CD4-positive, alpha-beta T cell treated with Interferon gamma for 1 hour (primary cell): ENCODE measurements around the gene B4GALT7.

ENCODE experiments used
- DNase-seq: peaks from one replicate; pipeline ENCODE4 v3.0.0-alpha.2; 2020

The B4GALT7 gene

DNA sequence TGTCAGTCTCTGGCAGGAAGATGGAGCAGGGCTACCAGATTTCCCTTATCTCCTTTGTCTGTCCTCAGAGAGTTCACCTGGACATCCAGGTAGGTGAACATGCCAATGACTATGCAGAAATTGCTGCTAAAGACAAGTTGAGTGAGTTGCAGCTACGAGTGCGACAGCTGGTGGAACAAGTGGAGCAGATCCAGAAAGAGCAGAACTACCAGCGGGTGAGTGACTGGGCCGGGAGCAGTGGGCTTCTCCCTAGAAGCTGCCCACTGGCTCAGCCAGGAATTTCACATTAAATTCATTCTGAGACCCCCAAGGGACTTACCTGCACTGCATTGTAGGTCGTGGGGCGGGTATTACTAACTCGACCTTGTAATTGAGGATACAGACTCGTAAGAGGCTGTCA is 5.9 kb upstream of the B4GALT7 start:
- no peak for DNase-seq

DNA sequence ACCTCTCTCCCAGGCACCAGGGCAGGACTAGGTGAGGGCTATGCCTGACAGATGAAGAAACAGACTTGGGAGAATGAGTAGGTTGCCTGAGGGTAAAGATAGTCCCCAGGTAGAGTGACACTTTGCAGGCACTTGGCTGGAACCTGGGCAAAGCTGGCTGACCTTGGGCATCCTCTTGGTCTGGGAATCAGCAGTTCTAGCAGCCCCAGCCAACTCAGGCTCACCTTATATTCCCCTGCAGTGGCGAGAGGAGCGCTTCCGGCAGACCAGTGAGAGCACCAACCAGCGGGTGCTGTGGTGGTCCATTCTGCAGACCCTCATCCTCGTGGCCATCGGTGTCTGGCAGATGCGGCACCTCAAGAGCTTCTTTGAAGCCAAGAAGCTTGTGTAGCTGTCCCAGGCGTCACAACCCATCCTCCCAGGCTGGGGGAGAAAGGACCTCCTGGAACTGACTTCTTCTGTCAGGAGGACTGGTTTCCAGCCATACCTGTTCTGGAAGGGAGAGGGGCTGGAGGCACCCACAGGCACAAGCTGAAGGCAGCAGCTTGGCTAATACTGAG is 4.8 kb upstream of the B4GALT7 start:
- DNase-seq = no peak

DNA sequence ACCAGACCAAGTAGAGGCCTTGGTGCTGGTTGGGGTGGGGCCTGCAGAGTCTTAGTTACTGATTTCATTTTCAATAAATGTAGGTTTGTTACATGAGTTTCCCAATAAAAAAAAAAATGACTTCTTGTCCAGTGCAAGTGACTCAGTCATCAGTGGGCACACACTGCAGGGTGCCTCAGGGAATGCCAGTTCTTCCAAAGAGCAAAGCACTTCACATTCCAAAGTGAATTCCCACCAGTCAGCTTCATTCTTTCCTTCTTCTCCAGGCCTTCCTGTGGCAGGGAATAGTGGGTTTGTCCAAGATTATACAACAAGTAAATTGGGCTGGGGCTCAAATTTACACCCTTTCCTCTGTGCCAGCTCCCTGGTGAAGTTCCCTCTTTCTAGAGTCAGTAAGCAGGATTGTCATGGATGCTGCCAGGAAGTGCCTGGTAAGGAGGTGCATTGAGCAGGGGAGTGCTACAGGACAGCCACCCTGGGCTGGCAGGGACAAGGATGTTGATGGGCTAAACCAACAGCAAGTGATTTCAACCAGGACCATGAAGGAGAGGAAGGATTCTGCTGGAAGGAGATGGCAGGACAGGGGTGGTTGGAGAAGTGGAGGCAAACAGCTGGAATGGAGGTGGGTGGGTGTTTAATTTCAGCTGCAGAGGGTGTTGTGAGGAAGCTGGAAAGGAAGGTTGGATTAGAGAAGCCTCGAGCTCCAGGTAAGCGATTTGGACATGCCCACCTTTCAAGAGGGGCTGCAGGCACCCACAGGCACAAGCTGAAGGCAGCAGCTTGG is 3.7 kb upstream of the B4GALT7 start:
- DNase-seq = no peak

DNA sequence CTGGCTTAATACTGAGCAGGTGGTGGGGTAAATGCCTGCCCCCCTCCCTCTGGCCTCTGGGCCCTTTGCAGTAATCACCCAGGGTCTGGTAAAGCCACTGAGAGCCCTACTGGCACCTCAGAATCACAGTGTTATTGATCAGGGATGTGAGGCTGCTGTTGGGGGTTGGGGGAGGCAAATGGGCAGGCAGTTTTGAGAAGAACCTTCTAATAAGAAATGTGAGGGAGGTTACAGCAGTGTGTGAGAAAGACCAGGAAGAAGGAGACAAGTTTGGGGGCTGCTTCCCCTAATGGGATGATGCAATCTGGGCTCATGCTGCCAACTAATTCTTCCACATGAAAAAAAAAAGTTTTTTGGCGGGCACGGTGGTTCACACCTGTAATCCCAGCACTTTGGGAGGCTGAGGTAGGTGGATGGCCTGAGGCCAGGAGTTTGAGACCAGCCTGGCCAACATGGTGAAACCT is 3.1 kb upstream of the B4GALT7 start:
- DNase-seq = no peak

- no peak for DNase-seq
Observed at GRCh38 chr5:177598477-177598876, 1.5 kb upstream of the B4GALT7 start.

GRCh38 chr5:177600508-177601018 is 631 bp downstream of the B4GALT7 start:
- DNase-seq = peak; percentile 27

DNA sequence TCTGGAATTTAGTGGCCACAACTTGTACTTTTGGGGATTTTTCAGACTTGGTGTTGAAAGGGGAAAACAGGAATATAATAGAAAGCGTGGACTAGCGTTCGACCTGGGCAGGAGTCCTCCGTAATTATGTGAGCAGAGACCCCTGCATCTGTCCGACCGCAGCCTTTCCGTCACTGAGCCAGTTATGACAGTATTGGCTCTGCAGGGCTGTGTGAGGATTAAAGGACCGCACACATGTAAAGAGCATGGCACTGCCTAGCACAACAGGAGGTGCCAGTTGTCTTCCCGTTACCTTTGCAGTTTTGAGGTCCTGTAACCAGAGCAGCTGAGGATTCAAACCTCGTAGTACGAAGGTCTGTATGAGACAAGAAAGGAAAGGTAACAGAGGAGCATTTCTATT is 1.2 kb downstream of the B4GALT7 start:
- no peak for DNase-seq

DNA sequence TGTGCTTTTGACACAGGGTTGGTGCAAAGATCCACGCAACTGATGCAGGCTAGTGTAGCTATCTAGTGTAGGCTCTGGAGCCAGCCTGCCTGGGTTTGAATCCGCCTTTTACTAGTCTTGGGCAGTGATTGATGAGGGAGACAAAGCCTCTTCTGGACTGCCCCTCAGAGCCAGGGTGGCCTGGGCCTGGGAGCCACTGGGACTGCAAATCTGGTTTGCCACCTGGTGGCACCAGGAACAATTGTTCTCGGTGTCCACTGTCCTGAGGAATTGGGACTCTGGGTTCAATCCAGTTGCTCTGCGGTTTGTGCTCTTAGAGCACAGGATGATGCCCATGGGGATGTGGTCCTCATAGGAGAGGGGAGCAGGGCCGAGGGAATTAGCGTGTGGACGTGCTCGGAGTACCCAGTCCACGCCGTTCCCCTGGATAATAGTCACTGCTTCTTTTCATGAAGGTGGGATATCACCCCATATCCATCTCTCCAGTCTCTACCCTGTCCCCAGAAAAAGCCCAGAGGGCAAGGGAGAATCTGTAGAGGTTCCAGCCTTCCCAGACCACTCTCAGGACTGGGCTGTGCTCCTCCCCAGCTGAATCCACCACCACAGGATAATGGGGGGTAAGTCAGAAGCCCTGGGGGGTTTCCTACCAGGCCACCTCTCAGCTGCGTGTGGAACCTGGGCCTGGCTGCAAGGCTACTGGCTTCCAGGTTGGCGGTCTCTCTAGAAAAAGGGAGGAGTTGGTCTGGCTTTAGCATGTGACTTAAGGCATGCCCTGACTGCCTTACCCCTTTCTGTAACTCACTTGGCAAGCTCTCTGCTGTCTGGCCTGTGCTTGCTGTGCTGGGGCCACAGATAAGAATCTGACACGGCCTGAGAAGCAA is 1.9 kb downstream of the B4GALT7 start:
- no peak for DNase-seq

- DNase-seq = no peak
Observed at GRCh38 chr5:177602458-177602830, 2.5 kb downstream of the B4GALT7 start.

- no peak for DNase-seq
Observed at GRCh38 chr5:177603631-177604030, 3.7 kb downstream of the B4GALT7 start.

DNA sequence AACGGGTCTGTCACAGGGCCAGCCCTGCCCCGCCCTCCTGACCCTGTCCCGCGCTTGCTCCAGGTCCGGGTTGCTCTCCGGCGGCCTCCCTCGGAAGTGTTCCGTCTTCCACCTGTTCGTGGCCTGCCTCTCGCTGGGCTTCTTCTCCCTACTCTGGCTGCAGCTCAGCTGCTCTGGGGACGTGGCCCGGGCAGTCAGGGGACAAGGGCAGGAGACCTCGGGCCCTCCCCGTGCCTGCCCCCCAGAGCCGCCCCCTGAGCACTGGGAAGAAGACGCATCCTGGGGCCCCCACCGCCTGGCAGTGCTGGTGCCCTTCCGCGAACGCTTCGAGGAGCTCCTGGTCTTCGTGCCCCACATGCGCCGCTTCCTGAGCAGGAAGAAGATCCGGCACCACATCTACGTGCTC is 4.2 kb downstream of the B4GALT7 start:
- DNase-seq = no peak

- DNase-seq = no peak
Observed at GRCh38 chr5:177604656-177605055, 4.7 kb downstream of the B4GALT7 start.

DNA sequence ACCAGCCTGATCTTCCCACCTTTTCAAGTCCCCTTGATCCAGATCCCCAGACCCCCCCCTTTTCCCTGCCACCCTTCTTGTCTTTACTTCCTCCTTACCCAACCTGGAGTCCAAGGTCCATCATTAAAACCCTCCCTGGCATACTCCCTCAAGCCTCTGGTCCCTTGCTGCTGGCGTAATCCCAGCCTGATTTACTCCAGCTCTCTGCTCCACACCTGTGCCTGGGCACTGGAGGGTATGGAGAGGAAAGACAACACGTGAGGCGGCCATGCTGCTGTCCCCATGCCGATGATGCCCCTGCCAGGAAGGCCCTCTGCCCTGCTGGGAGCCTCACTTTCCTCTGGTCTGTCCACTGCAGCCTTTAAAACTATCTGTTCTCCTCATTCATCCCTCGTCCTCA is 5.1 kb downstream of the B4GALT7 start:
- DNase-seq = no peak

GRCh38 chr5:177605667-177606066 is 5.7 kb downstream of the B4GALT7 start:
- no peak for DNase-seq

GRCh38 chr5:177606071-177607051 is 6.4 kb downstream of the B4GALT7 start:
- DNase-seq = no peak

GRCh38 chr5:177607115-177607451 is 7.2 kb downstream of the B4GALT7 start:
- no peak for DNase-seq

GRCh38 chr5:177607452-177608192 is 7.7 kb downstream of the B4GALT7 start:
- peak; percentile 55 for DNase-seq

DNA sequence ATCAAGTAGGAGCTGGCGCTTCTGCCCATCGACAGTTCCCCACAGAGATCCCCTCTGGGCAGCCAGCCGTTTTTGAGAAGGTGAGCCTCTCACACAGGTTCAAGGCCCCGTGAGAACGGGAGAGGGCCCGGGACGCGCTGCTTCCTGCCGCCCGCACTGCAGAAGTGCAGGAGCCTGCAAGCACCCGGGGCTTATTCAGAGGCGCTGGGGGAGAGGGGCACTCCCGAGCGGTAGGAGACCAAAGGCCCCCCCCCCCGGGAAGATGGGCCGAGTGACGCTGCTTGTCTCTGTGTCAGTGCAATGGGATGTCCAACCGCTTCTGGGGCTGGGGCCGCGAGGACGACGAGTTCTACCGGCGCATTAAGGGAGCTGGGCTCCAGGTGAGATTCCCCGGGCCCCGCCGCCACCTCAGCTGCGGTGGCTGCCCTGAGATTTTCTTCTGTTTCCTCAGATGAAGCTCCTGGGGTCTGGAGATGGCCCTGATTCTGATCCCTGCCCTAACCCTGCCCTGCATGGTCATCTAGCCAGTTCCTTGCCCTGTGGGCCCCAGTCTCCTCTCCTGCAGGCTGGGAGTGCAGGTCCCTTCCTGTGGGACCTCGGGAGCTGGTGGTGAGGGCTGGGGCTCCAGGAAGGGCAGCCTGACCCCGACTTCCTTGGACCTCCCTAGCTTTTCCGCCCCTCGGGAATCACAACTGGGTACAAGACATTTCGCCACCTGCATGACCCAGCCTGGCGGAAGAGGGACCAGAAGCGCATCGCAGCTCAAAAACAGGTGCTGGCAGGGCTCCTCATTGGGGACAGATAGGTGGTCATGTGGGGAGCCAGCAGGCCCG is 8.5 kb downstream of the B4GALT7 start:
- no peak for DNase-seq

GRCh38 chr5:177609076-177610059 is 9.4 kb downstream of the B4GALT7 start:
- DNase-seq = no peak
